GM19463 (cell line): ENCODE results near the gene KCNN2.

ENCODE experiments used
- ATAC-seq: cut with Tn5 transposase; IDR thresholded peaks from one replicate; pipeline ENCODE4 v1.9.1; 2021; ENCODE audit warnings: mild to moderate bottlenecking, moderate library complexity; ENCODE audit not compliant: unreplicated experiment

KCNN2 gene

GRCh38 chr5:114361724-114362196 is at the start of gene KCNN2:
Gene KCNN2 (plus strand): TSS chr5:114362070. CDS start chr5:114362140, 70 bp downstream.
- ATAC-seq, result peak; percentile 44

GRCh38 chr5:114312658-114313057 is 49.2 kb upstream of the KCNN2 start:
- no peak for ATAC-seq

- ATAC-seq, result no peak
Observed at GRCh38 chr5:114314061-114314460, 47.8 kb upstream of the KCNN2 start.

- ATAC-seq, result no peak
Observed at GRCh38 chr5:114316167-114316566, 45.7 kb upstream of the KCNN2 start.

- ATAC-seq, result no peak
Observed at GRCh38 chr5:114317751-114318150, 44.1 kb upstream of the KCNN2 start.

- no peak for ATAC-seq
Observed at GRCh38 chr5:114319236-114319635, 42.6 kb upstream of the KCNN2 start.

- ATAC-seq, result no peak
Observed at GRCh38 chr5:114319821-114320220, 42.0 kb upstream of the KCNN2 start.

- ATAC-seq, result no peak
Observed at GRCh38 chr5:114324282-114324681, 37.6 kb upstream of the KCNN2 start.

- no peak for ATAC-seq
Observed at GRCh38 chr5:114325541-114325940, 36.3 kb upstream of the KCNN2 start.

GRCh38 chr5:114327474-114327873 is 34.4 kb upstream of the KCNN2 start:
- no peak for ATAC-seq

- no peak for ATAC-seq
Observed at GRCh38 chr5:114327987-114328386, 33.9 kb upstream of the KCNN2 start.

GRCh38 chr5:114330916-114331531 is 30.8 kb upstream of the KCNN2 start:
- ATAC-seq, result no peak

GRCh38 chr5:114332493-114332892 is 29.4 kb upstream of the KCNN2 start:
- ATAC-seq, result no peak

GRCh38 chr5:114332925-114333324 is 28.9 kb upstream of the KCNN2 start:
- ATAC-seq, result no peak

GRCh38 chr5:114335391-114335790 is 26.5 kb upstream of the KCNN2 start:
- ATAC-seq, result no peak

- no peak for ATAC-seq
Observed at GRCh38 chr5:114339108-114339507, 22.8 kb upstream of the KCNN2 start.

- no peak for ATAC-seq
Observed at GRCh38 chr5:114346181-114346580, 15.7 kb upstream of the KCNN2 start.

GRCh38 chr5:114355086-114355830 is 6.6 kb upstream of the KCNN2 start:
- ATAC-seq, result no peak

GRCh38 chr5:114358329-114358728 is 3.5 kb upstream of the KCNN2 start:
- ATAC-seq, result no peak

GRCh38 chr5:114360357-114360756 is 1.5 kb upstream of the KCNN2 start:
- no peak for ATAC-seq

- peak; percentile 56 for ATAC-seq
Observed at GRCh38 chr5:114360816-114361723, 800 bp upstream of the KCNN2 start.
